GM12891 (cell line): ENCODE measurements around the gene NNAT.

Source experiments
- PAX5 ChIP-seq: IDR thresholded peaks from 2 replicates; pipeline ENCODE4 v1.6.1; 2011; ENCODE audit warnings: low read length, moderate library complexity, mild to moderate bottlenecking; ENCODE audit not compliant: insufficient read depth, severe bottlenecking
- POLR2A ChIP-seq: IDR thresholded peaks from 2 replicates; pipeline ENCODE4 v1.6.1; 2011; ENCODE audit warnings: low read depth, low read length, control low read depth
- POLR2AphosphoS5 ChIP-seq: IDR thresholded peaks from 2 replicates; pipeline ENCODE4 v1.6.1; 2011; ENCODE audit warnings: low read depth, low read length, control low read depth
- SPI1 ChIP-seq: IDR thresholded peaks from 2 replicates; pipeline ENCODE4 v1.6.1; 2011; ENCODE audit warnings: low read depth, low read length, control low read depth
- TAF1 ChIP-seq: IDR thresholded peaks from 2 replicates; pipeline ENCODE4 v1.6.1; 2011; ENCODE audit warnings: low read depth, low read length, control low read depth

DNA sequence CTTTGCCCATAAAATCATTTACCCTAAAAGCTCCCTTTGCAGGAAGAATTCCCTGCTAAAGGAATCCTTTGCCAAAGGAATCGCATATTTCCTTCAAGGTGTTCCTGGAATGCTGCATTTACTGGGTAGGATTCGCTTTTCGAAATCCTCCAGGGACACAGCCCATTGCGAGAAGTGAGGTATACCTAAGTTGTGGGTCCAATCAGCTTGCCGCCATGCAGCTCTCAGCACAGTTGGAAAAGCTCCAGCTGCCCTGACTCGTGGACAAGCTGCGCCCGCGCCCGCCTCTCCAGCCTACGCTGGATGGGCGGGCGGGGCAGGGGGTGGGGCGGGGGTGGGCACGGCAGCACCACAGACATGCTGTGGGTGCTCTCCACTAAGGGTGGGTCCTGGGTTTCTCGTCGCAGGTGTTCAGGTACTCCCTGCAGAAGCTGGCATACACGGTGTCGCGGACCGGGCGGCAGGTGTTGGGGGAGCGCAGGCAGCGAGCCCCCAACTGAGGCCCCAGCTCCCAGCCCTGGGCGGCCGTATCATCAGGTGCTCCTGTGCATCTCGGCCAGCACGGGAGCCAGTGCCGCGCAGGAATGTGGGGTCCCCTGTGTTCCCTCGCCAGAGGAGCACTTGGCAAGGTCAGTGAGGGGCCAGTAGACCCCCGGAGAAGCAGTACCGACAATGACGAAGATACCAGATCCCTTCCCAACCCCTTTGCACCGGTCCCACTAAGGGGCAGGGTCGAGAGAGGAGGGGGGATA, 1.4 kb downstream of the NNAT start:
- TF ChIP-seq TAF1 (no peak), POLR2AphosphoS5 (no peak), POLR2A (no peak), PAX5 (no peak), SPI1 (no peak)
